H1 (cell line): Measurements from ENCODE around the gene NKAIN2. TPM values are rescaled to one million over a fixed set of nuclear protein-coding genes. Genes with fewer than 3 reads are reported as not detected.

Experiments used
- polyA plus RNA-seq, 7 experiments: library from polyadenylated mRNA; depleted of rRNA in 3 of 7; stranded (reverse) in 5 of 7; unstranded in 2 of 7; fragments of >200 nt in 5 of 7; fragments of 200-250 nt in 2 of 7; gene quantifications; 1 replicate in 5 of 7; 2 replicates in 1 of 7; 4 replicates in 1 of 7; pipeline versions ENCODE4 v1.2.1 to v1.2.3, GENCODE V29; 2011 to 2013; ENCODE audit warnings: missing spikeins in 2 of 7, mixed read lengths in 2 of 7
- total RNA-seq: library from RNA; stranded (reverse); fragmentation: NEBNext Ultra II Directional; extraction: Animal tissue kit (Norgen Biotek cat#: 25700); gene quantifications from 2 replicates; pipeline ENCODE4 v1.2.1, GENCODE V29; 2021
- TF ChIP-seq, protein P1 (sequence below): IDR thresholded peaks from 2 replicates; pipeline ENCODE4 v1.6.1; 2011; ENCODE audit warnings: low read length, improper control_type of control experiment

NKAIN2 gene
- total and polyA plus RNA-seq, 2 of the 8 experiments (the other 6 are each of a cell fraction or from before 2014, with no cell fraction given): 0.20 to 0.34 TPM

DNA sequence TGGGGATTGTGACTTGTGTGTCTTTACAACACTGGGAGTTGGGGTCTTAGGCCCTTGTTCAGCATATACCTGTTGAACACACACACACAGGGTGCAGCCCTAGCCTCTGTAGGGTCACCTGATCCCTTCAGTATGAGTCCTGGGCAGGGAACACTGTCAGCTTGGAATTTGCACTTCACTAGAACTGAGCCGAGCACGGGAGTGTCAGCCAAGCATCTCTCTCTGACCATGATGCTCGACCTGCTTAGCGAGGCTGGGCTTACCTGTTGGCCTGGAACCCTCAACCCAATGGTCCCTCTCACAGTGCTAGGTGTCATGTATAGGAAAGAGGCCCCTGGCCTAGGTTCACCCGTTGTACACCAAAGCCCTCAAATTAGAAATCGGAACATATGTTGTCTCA is 96.1 kb downstream of the NKAIN2 start (continued):
- TF ChIP-seq, protein P1, sequence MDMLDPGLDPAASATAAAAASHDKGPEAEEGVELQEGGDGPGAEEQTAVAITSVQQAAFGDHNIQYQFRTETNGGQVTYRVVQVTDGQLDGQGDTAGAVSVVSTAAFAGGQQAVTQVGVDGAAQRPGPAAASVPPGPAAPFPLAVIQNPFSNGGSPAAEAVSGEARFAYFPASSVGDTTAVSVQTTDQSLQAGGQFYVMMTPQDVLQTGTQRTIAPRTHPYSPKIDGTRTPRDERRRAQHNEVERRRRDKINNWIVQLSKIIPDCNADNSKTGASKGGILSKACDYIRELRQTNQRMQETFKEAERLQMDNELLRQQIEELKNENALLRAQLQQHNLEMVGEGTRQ: no peak
